ENCODE data around the gene ARPC1A.
A peak's percentile ranks its signal among the peaks of the same experiment; 100 is the strongest.

Gene ARPC1A

GRCh38 chr7:99357701-99358490 is 32.2 kb downstream of the ARPC1A start:
- TF ChIP-seq CTCF (IDR thresholded peaks at IDR 0.05) = no peak

- TF ChIP-seq CTCF (IDR thresholded peaks at IDR 0.05) = no peak
These were observed 33.9 kb downstream of the ARPC1A start for GRCh38 chr7:99359465-99360154.

GRCh38 chr7:99362801-99363200 is 37.1 kb downstream of the ARPC1A start:
- no peak for TF ChIP-seq CTCF (IDR thresholded peaks at IDR 0.05)

- no peak for TF ChIP-seq CTCF (IDR thresholded peaks at IDR 0.05)
These were observed 37.6 kb downstream of the ARPC1A start for GRCh38 chr7:99363286-99363685.

- peak; percentile 61 for TF ChIP-seq CTCF (IDR thresholded peaks at IDR 0.05)
These were observed 39.8 kb downstream of the ARPC1A start for GRCh38 chr7:99365318-99366141.

- TF ChIP-seq CTCF (IDR thresholded peaks at IDR 0.05) = no peak
These were observed 40.9 kb downstream of the ARPC1A start for GRCh38 chr7:99366646-99367045.

GRCh38 chr7:99368750-99369389 is 43.2 kb downstream of the ARPC1A start:
- no peak for TF ChIP-seq CTCF (IDR thresholded peaks at IDR 0.05)

All from LNCAP (cell line).